Measurements from ENCODE around the gene PAGE4. TPM values are rescaled to one million over a fixed set of nuclear protein-coding genes. Genes with fewer than 3 reads are reported as not detected.

PAGE4 gene
- total RNA-seq, 1 experiment from 2014 or later, result not detected

DNA sequence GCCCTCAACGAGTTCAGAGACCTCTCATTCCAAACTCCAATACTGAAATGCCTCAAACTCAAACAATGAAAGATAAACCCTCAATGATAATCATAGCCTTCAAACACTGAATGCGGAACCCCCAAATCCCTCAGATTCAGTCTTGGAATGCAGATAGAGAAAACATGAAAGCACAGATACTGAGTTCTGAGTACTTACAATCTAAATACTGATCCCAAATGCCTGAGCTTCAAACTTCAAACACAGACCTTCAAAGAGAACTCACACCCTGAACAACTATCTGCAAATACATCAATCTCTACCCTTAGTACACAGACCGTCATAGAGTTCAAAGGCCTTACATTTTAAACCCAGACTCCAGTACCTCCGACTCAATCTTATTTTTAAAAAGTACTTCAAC lies 16.9 kb upstream of the PAGE4 start:
- Histone ChIP-seq H3K36me3 (ENCODE audit: low read depth, low read length) (no peaks in the 10 kb centered on the region), H3K27me3 (ENCODE audit: low read length) (peaks cover 4% of the 10 kb centered on the region; the same call in 1 of the 2 replicates), H3F3A (ENCODE audit: low read length, unreplicated experiment) (no peaks in the 10 kb centered on the region), H3K27ac (ENCODE audit: low read length) (no peak overlapping the region), H4K20me1 (ENCODE audit: low read length) (no peaks in the 10 kb centered on the region), H3K9me2 (replicated peaks; ENCODE audit: low read length) (no peaks in the 10 kb centered on the region), H3K79me2 (ENCODE audit: low read length) (no peaks in the 10 kb centered on the region), H2AFZ (ENCODE audit: low read length) (no peak overlapping the region), H3K9ac (ENCODE audit: low read length) (no peak overlapping the region), H3K9me3 (ENCODE audit: low read length) (no peaks in the 10 kb centered on the region), H3K4me3 (ENCODE audit: low read length) (no peak overlapping the region), H3K4me1 (ENCODE audit: insufficient read depth, low read length) (no peaks in the 10 kb centered on the region), H3K4me2 (ENCODE audit: low read length) (no peak overlapping the region)
- no TSS peak for BruUV-seq (replicated peaks)
- no peak for TF ChIP-seq EZH2phosphoT487 (IDR thresholded peaks at IDR 0.05; ENCODE audit: borderline replicate concordance, low read length)
- TF ChIP-seq EZH2 (IDR thresholded peaks at IDR 0.05; ENCODE audit: low read length, unreplicated experiment), result no peak
- TF ChIP-seq, protein P1, sequence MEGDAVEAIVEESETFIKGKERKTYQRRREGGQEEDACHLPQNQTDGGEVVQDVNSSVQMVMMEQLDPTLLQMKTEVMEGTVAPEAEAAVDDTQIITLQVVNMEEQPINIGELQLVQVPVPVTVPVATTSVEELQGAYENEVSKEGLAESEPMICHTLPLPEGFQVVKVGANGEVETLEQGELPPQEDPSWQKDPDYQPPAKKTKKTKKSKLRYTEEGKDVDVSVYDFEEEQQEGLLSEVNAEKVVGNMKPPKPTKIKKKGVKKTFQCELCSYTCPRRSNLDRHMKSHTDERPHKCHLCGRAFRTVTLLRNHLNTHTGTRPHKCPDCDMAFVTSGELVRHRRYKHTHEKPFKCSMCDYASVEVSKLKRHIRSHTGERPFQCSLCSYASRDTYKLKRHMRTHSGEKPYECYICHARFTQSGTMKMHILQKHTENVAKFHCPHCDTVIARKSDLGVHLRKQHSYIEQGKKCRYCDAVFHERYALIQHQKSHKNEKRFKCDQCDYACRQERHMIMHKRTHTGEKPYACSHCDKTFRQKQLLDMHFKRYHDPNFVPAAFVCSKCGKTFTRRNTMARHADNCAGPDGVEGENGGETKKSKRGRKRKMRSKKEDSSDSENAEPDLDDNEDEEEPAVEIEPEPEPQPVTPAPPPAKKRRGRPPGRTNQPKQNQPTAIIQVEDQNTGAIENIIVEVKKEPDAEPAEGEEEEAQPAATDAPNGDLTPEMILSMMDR (conservative IDR thresholded peaks at IDR 0.05; ENCODE audit: low read depth, low read length), result no peak
- ChIA-PET POLR2A (ENCODE audit: unreplicated experiment) (no interaction called here), CTCF (no interaction called here)
- intact Hi-C loops (cut with micrococcal nuclease), result no loop called here
- no peak for ATAC-seq
- no peak for DNase-seq

DNA sequence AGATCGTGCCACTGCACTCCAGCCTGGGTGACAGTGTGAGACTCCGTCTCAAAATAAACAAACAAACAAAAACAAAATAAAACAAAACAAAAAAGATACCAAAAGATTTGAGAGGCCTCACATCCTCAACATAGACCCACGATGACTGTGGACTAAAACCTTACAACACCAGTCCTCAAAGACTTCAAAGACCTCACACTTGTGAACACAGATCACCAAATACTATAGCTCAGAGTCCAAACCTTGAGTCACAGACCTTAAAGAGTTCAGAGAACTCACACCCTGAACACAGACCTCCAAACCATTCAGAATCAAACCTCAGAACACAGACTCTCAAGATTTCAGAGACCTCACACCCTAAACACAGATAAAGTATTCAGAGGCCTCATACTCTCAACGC lies 12.7 kb upstream of the PAGE4 start:
- Histone ChIP-seq H3K4me1 (ENCODE audit: insufficient read depth, low read length) (no peaks in the 10 kb centered on the region), H3K27ac (ENCODE audit: low read length) (no peak overlapping the region), H3K4me3 (ENCODE audit: low read length) (no peak overlapping the region), H3K79me2 (ENCODE audit: low read length) (no peaks in the 10 kb centered on the region), H3K9ac (ENCODE audit: low read length) (no peak overlapping the region), H3K9me3 (ENCODE audit: low read length) (no peaks in the 10 kb centered on the region), H4K20me1 (ENCODE audit: low read length) (no peaks in the 10 kb centered on the region), H3K9me2 (replicated peaks; ENCODE audit: low read length) (no peaks in the 10 kb centered on the region), H3F3A (ENCODE audit: low read length, unreplicated experiment) (no peaks in the 10 kb centered on the region), H3K27me3 (ENCODE audit: low read length) (peaks cover 4% of the 10 kb centered on the region; the same call in 1 of the 2 replicates), H2AFZ (ENCODE audit: low read length) (no peak overlapping the region), H3K4me2 (ENCODE audit: low read length) (no peak overlapping the region), H3K36me3 (ENCODE audit: low read depth, low read length) (no peaks in the 10 kb centered on the region)
- DNase-seq (no peak), ATAC-seq (no peak)
- intact Hi-C loops (cut with micrococcal nuclease), result no loop called here
- ChIA-PET POLR2A (ENCODE audit: unreplicated experiment) (no interaction called here), CTCF (no interaction called here)
- TF ChIP-seq EZH2phosphoT487 (IDR thresholded peaks at IDR 0.05; ENCODE audit: borderline replicate concordance, low read length) (no peak), EZH2 (IDR thresholded peaks at IDR 0.05; ENCODE audit: low read length, unreplicated experiment) (no peak)
- TF ChIP-seq, protein P1 (conservative IDR thresholded peaks at IDR 0.05; ENCODE audit: low read depth, low read length), result no peak
- no TSS peak for BruUV-seq (replicated peaks)

DNA sequence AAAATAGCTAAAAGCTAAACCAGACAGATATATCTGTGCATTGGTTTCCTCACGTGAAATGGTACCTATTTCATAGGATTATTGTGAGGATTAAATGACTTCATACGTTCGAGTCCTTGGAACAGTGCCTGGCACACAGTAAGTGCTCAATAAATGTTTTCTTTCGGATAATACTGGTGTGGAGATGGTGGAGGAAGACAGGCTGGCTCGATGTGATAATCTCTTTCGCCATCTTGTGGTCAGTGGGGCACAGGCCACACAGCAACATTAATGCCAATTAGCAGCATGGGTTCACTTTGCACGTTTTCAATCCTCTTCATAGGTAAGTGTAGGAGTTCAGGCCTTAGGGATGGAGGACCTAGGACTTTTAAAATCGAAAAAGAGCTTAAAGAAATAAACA lies 9.3 kb downstream of the PAGE4 start:
- BruUV-seq (replicated peaks), result no TSS peak
- ChIA-PET POLR2A (ENCODE audit: unreplicated experiment) (no interaction called here), CTCF (interaction anchor here (0.5 kb wide), 1 partner anchor 1649 kb away, joined by 3 read pairs; no protein-coding TSS in a partner anchor)
- TF ChIP-seq, protein P1 (conservative IDR thresholded peaks at IDR 0.05; ENCODE audit: low read depth, low read length), result peak; percentile 67
- no peak for TF ChIP-seq EZH2phosphoT487 (IDR thresholded peaks at IDR 0.05; ENCODE audit: borderline replicate concordance, low read length)
- no peak for TF ChIP-seq EZH2 (IDR thresholded peaks at IDR 0.05; ENCODE audit: low read length, unreplicated experiment)
- Histone ChIP-seq H3K4me2 (ENCODE audit: low read length) (no peak overlapping the region), H3K27ac (ENCODE audit: low read length) (no peak overlapping the region), H3K27me3 (ENCODE audit: low read length) (peaks cover 20% of the 10 kb centered on the region), H4K20me1 (ENCODE audit: low read length) (no peaks in the 10 kb centered on the region), H3K4me1 (ENCODE audit: insufficient read depth, low read length) (no peaks in the 10 kb centered on the region), H3K4me3 (ENCODE audit: low read length) (no peak overlapping the region), H3K9me2 (replicated peaks; ENCODE audit: low read length) (no peaks in the 10 kb centered on the region), H3K79me2 (ENCODE audit: low read length) (no peaks in the 10 kb centered on the region), H3F3A (ENCODE audit: low read length, unreplicated experiment) (no peaks in the 10 kb centered on the region), H3K9ac (ENCODE audit: low read length) (no peak overlapping the region), H3K36me3 (ENCODE audit: low read depth, low read length) (no peaks in the 10 kb centered on the region), H3K9me3 (ENCODE audit: low read length) (no peaks in the 10 kb centered on the region), H2AFZ (ENCODE audit: low read length) (no peak overlapping the region)
- peak; percentile 82 for ATAC-seq
- DNase-seq, result peak; percentile 35
- intact Hi-C loops (cut with micrococcal nuclease), result loop anchor here (2.0 to 5.0 kb wide), 2 partner anchors 76 to 546 kb away; no protein-coding TSS in a partner anchor
